HG02610 (cell line): ENCODE data around the gene PPP2R3A.
"Not testable (repeated sequence)": the region's sequence is repeated elsewhere in the genome, so short reads cannot be mapped to it uniquely, and the experiment has no call there.

ENCODE experiments used
- ATAC-seq: cut with Tn5 transposase; IDR thresholded peaks from one replicate; pipeline ENCODE4 v1.9.1; 2021; ENCODE audit warnings: mild to moderate bottlenecking, moderate library complexity; ENCODE audit not compliant: unreplicated experiment

PPP2R3A gene

DNA sequence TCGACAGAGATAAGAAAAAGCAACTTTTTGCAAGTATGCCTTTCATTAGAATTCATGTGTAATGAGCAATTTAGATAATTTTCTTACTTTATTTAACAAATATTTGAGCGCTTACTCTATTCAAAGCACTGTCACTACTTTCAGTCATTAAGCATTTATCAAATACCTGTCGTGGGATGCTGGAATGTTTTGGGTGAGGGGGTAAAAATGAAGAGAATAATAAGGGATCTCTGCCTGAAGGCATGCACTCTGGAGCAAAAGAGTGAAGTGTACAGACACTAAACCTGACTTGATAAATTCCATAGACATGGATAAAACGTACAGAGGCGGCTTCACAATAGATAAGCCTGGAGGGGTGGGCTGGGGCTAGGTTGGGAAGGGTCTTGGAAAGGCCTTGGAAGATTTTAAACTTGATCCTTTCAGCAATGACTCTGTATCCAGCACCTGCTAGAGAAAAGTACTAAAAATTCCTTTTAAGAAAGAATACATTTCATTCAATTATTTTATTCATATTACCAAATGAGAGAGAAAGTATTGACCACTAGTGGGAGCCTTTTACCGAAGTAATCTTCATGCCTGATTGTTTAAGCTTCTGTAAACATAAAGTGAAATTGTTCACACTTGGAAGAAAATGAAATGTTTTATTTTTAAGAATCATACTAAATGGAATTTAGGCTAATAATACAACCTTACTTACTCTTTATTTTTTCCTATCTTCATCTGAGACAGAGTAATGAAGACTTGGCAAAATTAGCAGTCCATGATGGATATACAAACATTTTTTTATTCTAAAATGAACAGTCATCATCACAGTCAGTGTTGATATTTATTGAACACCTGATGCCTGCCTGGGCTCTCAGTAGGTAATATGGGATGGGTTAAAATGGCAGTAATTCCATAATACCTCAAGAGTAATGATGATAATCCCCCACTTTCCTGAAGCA, 113.2 kb downstream of the PPP2R3A start:
- no peak for ATAC-seq

GRCh38 chr3:136083641-136084382, 118.3 kb downstream of the PPP2R3A start:
- ATAC-seq: not testable (repeated sequence)

GRCh38 chr3:136085067-136085466, 119.5 kb downstream of the PPP2R3A start:
- ATAC-seq: not testable (repeated sequence)

- no peak for ATAC-seq
These were observed 128.2 kb downstream of the PPP2R3A start for GRCh38 chr3:136093771-136094170.

DNA sequence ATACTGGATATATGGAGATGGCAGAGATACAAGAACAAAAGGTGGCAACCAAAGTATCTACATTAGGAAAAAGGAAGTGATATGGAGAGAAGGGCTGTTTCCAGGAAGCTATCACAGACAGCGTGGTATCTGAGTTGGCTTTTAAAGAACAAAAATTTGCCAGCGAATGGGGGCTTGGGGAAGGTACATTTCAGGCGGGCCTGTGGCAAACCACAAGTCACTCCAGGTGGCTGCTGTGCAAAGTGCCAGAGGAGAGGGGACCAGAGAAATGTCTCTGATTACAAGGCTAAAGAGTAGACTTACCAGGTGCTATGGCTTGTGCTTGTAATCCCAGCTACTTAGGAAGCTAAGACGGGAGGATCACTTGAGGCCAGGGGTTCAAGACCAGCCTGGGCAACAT, 139.5 kb downstream of the PPP2R3A start:
- no peak for ATAC-seq

- ATAC-seq: no peak
These were observed 140.6 kb downstream of the PPP2R3A start for GRCh38 chr3:136106101-136106500.

GRCh38 chr3:136109499-136109898, 144.0 kb downstream of the PPP2R3A start:
- ATAC-seq: peak; percentile 98

GRCh38 chr3:136110481-136110880, 145.0 kb downstream of the PPP2R3A start:
- no peak for ATAC-seq

GRCh38 chr3:136114421-136114820, 148.9 kb downstream of the PPP2R3A start:
- ATAC-seq: no peak

- ATAC-seq: not testable (repeated sequence)
These were observed 153.8 kb downstream of the PPP2R3A start for GRCh38 chr3:136119332-136119731.

GRCh38 chr3:136119783-136120182, 154.3 kb downstream of the PPP2R3A start:
- ATAC-seq: not testable (repeated sequence)

DNA sequence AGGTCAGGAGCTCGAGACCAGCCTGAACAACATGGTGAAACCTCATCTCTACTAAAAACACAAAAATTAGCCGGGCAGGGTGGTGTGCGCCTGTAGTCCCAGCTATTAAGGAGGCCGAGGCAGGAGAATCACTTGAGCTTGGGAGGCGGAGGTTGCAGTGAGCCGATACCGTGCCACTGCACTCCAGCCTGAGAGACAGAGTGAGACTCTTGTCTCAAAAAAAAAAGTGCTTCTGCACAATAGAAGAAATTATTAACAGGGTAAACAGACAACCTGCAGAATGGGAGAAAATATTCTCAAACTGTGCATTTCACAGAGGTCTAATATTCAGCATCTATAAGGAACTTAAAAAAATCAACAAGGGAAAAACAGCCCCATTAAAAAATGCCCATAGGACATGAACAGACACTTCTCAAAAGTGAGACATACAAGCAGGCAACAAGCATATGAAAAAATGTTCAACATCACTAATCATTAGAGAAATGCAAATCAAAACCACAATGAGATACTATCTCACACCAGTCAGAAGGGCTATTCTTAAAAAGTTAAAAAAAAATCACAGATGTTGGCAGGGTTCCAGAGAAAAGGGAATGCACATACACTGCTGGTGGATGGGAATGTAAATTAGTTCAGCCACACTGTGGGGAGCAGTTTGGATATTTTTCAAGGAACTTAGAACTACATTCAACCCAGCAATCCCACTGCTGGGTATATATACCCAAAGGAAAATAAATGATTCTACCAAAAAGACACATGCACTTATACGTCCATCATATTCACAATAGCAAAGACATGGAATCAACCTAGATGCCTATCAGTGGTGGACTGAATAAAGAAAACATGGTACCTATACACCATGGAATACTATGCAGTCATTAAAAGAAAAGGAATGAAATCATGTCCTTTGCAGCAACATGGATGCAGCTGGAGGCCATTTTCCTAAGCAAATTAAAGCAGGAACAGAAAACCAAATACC, 155.1 kb downstream of the PPP2R3A start:
- ATAC-seq: peak; percentile 66

DNA sequence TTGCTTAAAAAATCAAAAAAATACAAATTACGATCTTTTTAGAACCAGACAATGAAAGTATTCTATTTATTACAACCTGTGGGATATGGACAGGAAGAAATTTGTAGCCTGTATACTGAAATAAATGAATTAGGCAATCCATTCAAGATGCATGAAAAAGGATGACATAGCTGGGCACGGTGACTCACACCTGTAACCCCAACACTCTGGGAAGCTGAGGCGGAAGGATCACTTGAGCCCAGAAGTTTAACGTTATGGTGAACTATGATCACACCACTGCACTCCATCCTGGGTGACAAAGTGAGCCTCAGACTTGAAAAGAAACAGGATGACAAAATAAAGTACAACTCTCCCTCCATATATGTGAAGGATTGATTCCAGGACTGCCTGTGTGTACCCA, 156.5 kb downstream of the PPP2R3A start:
- peak; percentile 42 for ATAC-seq

GRCh38 chr3:136131647-136132046, 166.1 kb downstream of the PPP2R3A start:
- ATAC-seq: not testable (repeated sequence)

DNA sequence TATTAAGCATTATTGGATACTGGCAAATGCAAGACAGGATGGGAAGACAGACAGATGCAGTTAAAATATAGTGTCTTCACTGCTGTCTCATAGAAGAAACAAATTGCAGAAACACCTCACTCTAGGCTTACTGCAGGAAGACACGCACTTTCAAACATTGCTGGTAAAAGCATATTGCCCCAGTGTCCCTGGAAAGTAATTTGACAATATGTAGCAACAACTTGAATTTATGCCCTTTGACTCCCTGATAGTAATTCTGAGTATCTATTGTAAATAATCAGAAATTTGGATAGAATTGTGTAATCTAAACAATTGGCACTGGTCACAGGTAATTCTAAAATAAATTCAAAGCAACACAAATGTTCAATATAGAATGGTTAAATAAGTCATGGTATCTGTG, 168.6 kb downstream of the PPP2R3A start:
- ATAC-seq: no peak

- ATAC-seq: peak; percentile 53
These were observed 169.7 kb downstream of the PPP2R3A start for GRCh38 chr3:136135039-136135802.

DNA sequence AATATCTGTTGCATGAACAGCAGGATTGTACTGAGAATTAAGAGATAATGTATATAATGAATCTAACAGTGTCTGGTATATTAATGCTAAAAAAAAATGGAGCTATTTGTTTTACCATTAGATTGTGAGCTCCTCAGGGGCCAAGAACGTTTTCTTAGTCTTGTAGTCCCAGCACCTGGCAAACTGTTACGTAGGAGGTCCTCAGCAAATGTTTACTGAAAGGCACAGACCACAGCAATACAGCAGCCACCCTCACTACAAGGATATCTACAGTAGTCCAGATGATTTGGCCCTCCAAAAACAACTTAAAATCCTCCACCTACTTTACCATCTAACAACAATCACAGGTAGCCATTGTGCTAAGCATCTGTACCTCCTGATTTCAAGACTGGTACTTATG, 170.9 kb downstream of the PPP2R3A start:
- ATAC-seq: no peak

GRCh38 chr3:136141291-136141785, 175.8 kb downstream of the PPP2R3A start:
- ATAC-seq: no peak

- no peak for ATAC-seq
These were observed 176.4 kb downstream of the PPP2R3A start for GRCh38 chr3:136141891-136142290.

- ATAC-seq: no peak
These were observed 177.1 kb downstream of the PPP2R3A start for GRCh38 chr3:136142592-136142991.
